H9 (cell line): Measurements from ENCODE around the gene SNAP25. TPM values are rescaled to one million over a fixed set of nuclear protein-coding genes. Genes with fewer than 3 reads are reported as not detected.

Source experiments
- DNase-seq: peaks from one replicate; pipeline ENCODE4 v3.0.0-alpha.2; 2017
- H2AFZ ChIP-seq: one replicate; pipeline ENCODE4 v1.6.1; 2013; ENCODE audit warnings: mild to moderate bottlenecking, low read length, control low read depth, moderate library complexity
- H2AK5ac ChIP-seq: 2 replicates; pipeline ENCODE4 v1.6.1; 2013; ENCODE audit warnings: low read length, control low read depth, mixed read lengths; ENCODE audit not compliant: insufficient read length
- H2BK120ac ChIP-seq: one replicate; pipeline ENCODE4 v1.6.1; 2013; ENCODE audit warnings: low read depth, mild to moderate bottlenecking, low read length, control low read depth, inconsistent platforms; ENCODE audit not compliant: poor library complexity, severe bottlenecking
- H2BK12ac ChIP-seq: 2 replicates; pipeline ENCODE4 v1.6.1; 2013; ENCODE audit warnings: low read length, control low read depth, mixed read lengths, low read depth; ENCODE audit not compliant: insufficient read length
- H2BK15ac ChIP-seq: 2 replicates; pipeline ENCODE4 v1.6.1; 2013; ENCODE audit warnings: low read depth, low read length, control low read depth
- H2BK20ac ChIP-seq: one replicate; pipeline ENCODE4 v1.6.1; 2013; ENCODE audit warnings: low read depth, mild to moderate bottlenecking, low read length, control low read depth, inconsistent platforms; ENCODE audit not compliant: poor library complexity, severe bottlenecking
- H2BK5ac ChIP-seq: 2 replicates; pipeline ENCODE4 v1.6.1; 2013; ENCODE audit warnings: low read length, control low read depth, mixed read lengths; ENCODE audit not compliant: insufficient read length
- H3K14ac ChIP-seq: 2 replicates; pipeline ENCODE4 v1.6.1; 2013; ENCODE audit warnings: low read length, control low read depth; ENCODE audit not compliant: insufficient read depth
- H3K18ac ChIP-seq: 2 replicates; pipeline ENCODE4 v1.6.1; 2013; ENCODE audit warnings: low read depth, mild to moderate bottlenecking, mixed read lengths, low read length, control low read depth; ENCODE audit not compliant: insufficient read length
- H3K23ac ChIP-seq: 2 replicates; pipeline ENCODE4 v1.6.1; 2013; ENCODE audit warnings: low read length, control low read depth, mixed read lengths, low read depth; ENCODE audit not compliant: insufficient read length
- H3K23me2 ChIP-seq: 2 replicates; pipeline ENCODE4 v1.6.1; 2013; ENCODE audit warnings: low read depth, mild to moderate bottlenecking, mixed read lengths, low read length, control low read depth; ENCODE audit not compliant: insufficient read length, poor library complexity, severe bottlenecking
- H3K27ac ChIP-seq: 2 replicates; pipeline ENCODE4 v1.5.1; 2013; ENCODE audit warnings: low read length, control low read depth, mixed read lengths, low read depth; ENCODE audit not compliant: insufficient read length
- H3K27me3 ChIP-seq: 2 replicates; pipeline ENCODE4 v1.6.1; 2013; ENCODE audit warnings: low read length, control low read depth, inconsistent platforms; ENCODE audit not compliant: insufficient read depth
- H3K4ac ChIP-seq: 2 replicates; pipeline ENCODE4 v1.6.1; 2013; ENCODE audit warnings: low read depth, mild to moderate bottlenecking, control low read depth, inconsistent platforms, low read length, moderate library complexity
- H3K4me1 ChIP-seq: 2 replicates; pipeline ENCODE4 v1.6.1; 2013; ENCODE audit warnings: low read length, control low read depth, inconsistent platforms; ENCODE audit not compliant: insufficient read depth
- H3K4me2 ChIP-seq: 2 replicates; pipeline ENCODE4 v1.6.1; 2013; ENCODE audit warnings: low read length, control low read depth, mixed read lengths; ENCODE audit not compliant: insufficient read length, insufficient read depth
- H3K56ac ChIP-seq: 2 replicates; pipeline ENCODE4 v1.6.1; 2013; ENCODE audit warnings: low read depth, mild to moderate bottlenecking, mixed read lengths, low read length, control low read depth; ENCODE audit not compliant: insufficient read length
- H3K79me1 ChIP-seq: 2 replicates; pipeline ENCODE4 v1.6.1; 2013; ENCODE audit warnings: low read depth, mild to moderate bottlenecking, moderate library complexity, low read length, control low read depth, inconsistent platforms; ENCODE audit not compliant: insufficient read depth, poor library complexity, severe bottlenecking
- H3K79me2 ChIP-seq: 2 replicates; pipeline ENCODE4 v1.6.1; 2013; ENCODE audit warnings: low read length, control low read depth, inconsistent platforms; ENCODE audit not compliant: insufficient read depth
- H3K9ac ChIP-seq: 2 replicates; pipeline ENCODE4 v1.6.1; 2013; ENCODE audit warnings: low read length, control low read depth, mixed read lengths; ENCODE audit not compliant: insufficient read length; ENCODE audit errors: extremely low read depth
- H3K9me3 ChIP-seq: one replicate; pipeline ENCODE4 v1.6.1; 2013; ENCODE audit warnings: low read depth, low read length, inconsistent platforms; ENCODE audit not compliant: control insufficient read depth
- H3T11ph ChIP-seq: one replicate; pipeline ENCODE4 v1.6.1; 2013; ENCODE audit warnings: mild to moderate bottlenecking, low read length, control low read depth, inconsistent platforms
- H4K20me1 ChIP-seq: one replicate; pipeline ENCODE4 v1.6.1; 2013; ENCODE audit not compliant: control insufficient read depth, insufficient read length, insufficient read depth
- H4K5ac ChIP-seq: 2 replicates; pipeline ENCODE4 v1.6.1; 2013; ENCODE audit warnings: low read depth, mild to moderate bottlenecking, mixed read lengths, low read length, control low read depth; ENCODE audit not compliant: insufficient read length
- H4K8ac ChIP-seq: replicated peaks from 2 replicates; pipeline ENCODE4 v1.6.1; 2013; ENCODE audit warnings: low read length, control low read depth, mixed read lengths, low read depth; ENCODE audit not compliant: insufficient read length
- H4K91ac ChIP-seq: 2 replicates; pipeline ENCODE4 v1.6.1; 2013; ENCODE audit warnings: low read depth, mild to moderate bottlenecking, moderate library complexity, mixed read lengths, low read length, control low read depth; ENCODE audit not compliant: insufficient read length
- H3K27ac Mint-ChIP-seq, 3 experiments: 2 replicates in 2 of 3; 3 replicates in 1 of 3; pipeline ENCODE4 v1.8.0; 2020 to 2021; ENCODE audit warnings: mixed read lengths in 3 of 3, mild to moderate bottlenecking in 1 of 3, moderate library complexity in 1 of 3
- H3K27me3 Mint-ChIP-seq: 2 replicates; pipeline ENCODE4 v1.8.0; 2021; ENCODE audit warnings: low read depth, mild to moderate bottlenecking, moderate library complexity, mixed read lengths
- H3K36me3 Mint-ChIP-seq, 3 experiments: 2 replicates in 2 of 3; 3 replicates in 1 of 3; pipeline ENCODE4 v1.8.0; 2020 to 2021; ENCODE audit warnings: low read depth in 3 of 3, mixed read lengths in 3 of 3; ENCODE audit not compliant: insufficient read depth in 1 of 3
- H3K4me1 Mint-ChIP-seq, 2 experiments: 2 replicates each; pipeline ENCODE4 v1.8.0; 2020; ENCODE audit warnings: mixed read lengths in 2 of 2
- H3K4me3 Mint-ChIP-seq, 2 experiments: 2 replicates in 1 of 2; 3 replicates in 1 of 2; pipeline ENCODE4 v1.8.0; 2020 to 2021; ENCODE audit warnings: mild to moderate bottlenecking in 2 of 2, mixed read lengths in 2 of 2, moderate library complexity in 1 of 2
- H3K9me3 Mint-ChIP-seq, 2 experiments: 2 replicates in 1 of 2; 3 replicates in 1 of 2; pipeline ENCODE4 v1.8.0; 2020; ENCODE audit warnings: mild to moderate bottlenecking in 2 of 2, mixed read lengths in 2 of 2, moderate library complexity in 1 of 2
- WGBS: extraction: QIAGEN DNeasy Blood & Tissue Kit; methylation state at CpG from one replicate; pipeline ENCODE4 v1.1.7; 2013; ENCODE audit warnings: missing lambda C conversion rate, low lambda C conversion rate, mixed read lengths; ENCODE audit not compliant: insufficient read length; ENCODE audit errors: extremely low coverage; 5-methylcytosine and 5-hydroxymethylcytosine counted together
- total RNA-seq: library from RNA; stranded (reverse); gene quantifications from 2 replicates; pipeline ENCODE4 v1.2.1, GENCODE V29; 2021
- TF ChIP-seq, protein P1 (sequence below): fragments of 200-600 bp; sonication (generic); conservative IDR thresholded peaks from 3 replicates; pipeline ENCODE4 v1.8.0; 2021; ENCODE audit warnings: antibody characterized with exemption, mild to moderate bottlenecking

Gene SNAP25
- total RNA-seq, 1 experiment from 2014 or later = 0.13 TPM

DNA sequence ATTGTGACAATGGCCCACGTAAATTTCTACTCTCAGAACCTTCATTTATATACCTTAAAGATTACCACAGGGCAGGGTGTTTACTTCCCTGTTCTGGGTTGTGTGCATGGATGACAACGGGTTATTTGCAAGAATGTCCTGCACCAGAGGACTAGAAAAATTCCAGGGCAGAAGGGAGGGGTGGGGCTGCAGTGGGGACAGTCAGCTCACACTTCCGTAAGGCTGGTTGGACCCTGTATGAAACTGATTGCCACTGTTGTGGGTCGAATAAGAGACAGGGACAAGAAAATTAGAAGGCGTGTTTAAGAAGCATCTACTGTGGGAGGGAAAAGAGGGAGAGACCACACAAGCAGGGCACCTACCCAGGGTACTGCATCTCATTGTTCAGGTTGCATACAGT, 96.5 kb downstream of the SNAP25 start:
- Histone ChIP-seq H4K8ac (no peak overlapping the region), H3K14ac (peak overlapping the region; percentile 3; the same call in 1 of the 2 replicates), H2AK5ac (no peak overlapping the region), H3K27me3 (no peaks in the 10 kb centered on the region), H3K27ac (no peak overlapping the region), H3K79me1 (no peaks in the 10 kb centered on the region), H3K23me2 (no peaks in the 10 kb centered on the region), H2BK12ac (peak overlapping the region; percentile 43), H4K5ac (no peak overlapping the region), H4K20me1 (no peaks in the 10 kb centered on the region), H3K79me2 (no peaks in the 10 kb centered on the region), H3K9ac (no peak overlapping the region), H3K4ac (no peak overlapping the region), H3K56ac (no peak overlapping the region), H4K91ac (no peak overlapping the region), H2BK120ac (no peak overlapping the region), H3K4me2 (no peak overlapping the region), H2AFZ (no peak overlapping the region), H3K18ac (no peak overlapping the region), H3K23ac (no peak overlapping the region), H3K4me1 (peaks cover 3% of the 10 kb centered on the region; the same call in 1 of the 2 replicates), H2BK20ac (peak overlapping the region; percentile 29), H2BK15ac (peak overlapping the region; percentile 17; the same call in 1 of the 2 replicates), H3T11ph (no peak overlapping the region), H2BK5ac (no peak overlapping the region), H3K9me3 (no peaks in the 10 kb centered on the region)
- peaks cover 4 to 14% of the 10 kb centered on the region in 2 experiments; a peak in 4 of 5 replicates for H3K9me3 Mint-ChIP-seq
- peak overlapping the region in 2 of 3 experiments; percentile 40 to 78; a peak in 2 of 7 replicates for H3K27ac Mint-ChIP-seq
- peak overlapping the region in 1 of 2 experiments; percentile 7; a peak in 1 of 5 replicates for H3K4me3 Mint-ChIP-seq
- H3K27me3 Mint-ChIP-seq = peaks cover 2% of the 10 kb centered on the region; the same call in 1 of the 2 replicates
- H3K4me1 Mint-ChIP-seq = peaks cover 28 to 33% of the 10 kb centered on the region in 2 experiments
- DNase-seq = no peak
- H3K36me3 Mint-ChIP-seq = peaks cover 3 to 18% (median 6%) of the 10 kb centered on the region in 3 experiments; a peak in 6 of 7 replicates
- TF ChIP-seq, protein P1, sequence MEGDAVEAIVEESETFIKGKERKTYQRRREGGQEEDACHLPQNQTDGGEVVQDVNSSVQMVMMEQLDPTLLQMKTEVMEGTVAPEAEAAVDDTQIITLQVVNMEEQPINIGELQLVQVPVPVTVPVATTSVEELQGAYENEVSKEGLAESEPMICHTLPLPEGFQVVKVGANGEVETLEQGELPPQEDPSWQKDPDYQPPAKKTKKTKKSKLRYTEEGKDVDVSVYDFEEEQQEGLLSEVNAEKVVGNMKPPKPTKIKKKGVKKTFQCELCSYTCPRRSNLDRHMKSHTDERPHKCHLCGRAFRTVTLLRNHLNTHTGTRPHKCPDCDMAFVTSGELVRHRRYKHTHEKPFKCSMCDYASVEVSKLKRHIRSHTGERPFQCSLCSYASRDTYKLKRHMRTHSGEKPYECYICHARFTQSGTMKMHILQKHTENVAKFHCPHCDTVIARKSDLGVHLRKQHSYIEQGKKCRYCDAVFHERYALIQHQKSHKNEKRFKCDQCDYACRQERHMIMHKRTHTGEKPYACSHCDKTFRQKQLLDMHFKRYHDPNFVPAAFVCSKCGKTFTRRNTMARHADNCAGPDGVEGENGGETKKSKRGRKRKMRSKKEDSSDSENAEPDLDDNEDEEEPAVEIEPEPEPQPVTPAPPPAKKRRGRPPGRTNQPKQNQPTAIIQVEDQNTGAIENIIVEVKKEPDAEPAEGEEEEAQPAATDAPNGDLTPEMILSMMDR = no peak
- WGBS = no CpG with 5 or more reads among the region's 5 CpGs
